GM18858 (cell line): ENCODE results near the gene IRAK3.
"Not testable (repeated sequence)": the region's sequence is repeated elsewhere in the genome, so short reads cannot be mapped to it uniquely, and the experiment has no call there.

Experiments used
- ATAC-seq: cut with Tn5 transposase; IDR thresholded peaks from one replicate; pipeline ENCODE4 v1.9.1; 2021; ENCODE audit not compliant: unreplicated experiment

Gene IRAK3

GRCh38 chr12:66170606-66171005 is 18.4 kb upstream of the IRAK3 start:
- no peak for ATAC-seq

GRCh38 chr12:66174391-66175325 is 14.4 kb upstream of the IRAK3 start:
- ATAC-seq, result not testable (repeated sequence)

GRCh38 chr12:66176105-66176900 is 12.7 kb upstream of the IRAK3 start:
- no peak for ATAC-seq

GRCh38 chr12:66182956-66183355 is 6.1 kb upstream of the IRAK3 start:
- no peak for ATAC-seq

- not testable (repeated sequence) for ATAC-seq
These were observed 4.2 kb upstream of the IRAK3 start for GRCh38 chr12:66184822-66185221.

- ATAC-seq, result no peak
These were observed 2.0 kb upstream of the IRAK3 start for GRCh38 chr12:66187036-66187435.

- ATAC-seq, result no peak
These were observed 1.2 kb upstream of the IRAK3 start for GRCh38 chr12:66187821-66188220.

GRCh38 chr12:66189486-66189843 is 451 bp downstream of the IRAK3 start:
- no peak for ATAC-seq

- no peak for ATAC-seq
These were observed 875 bp downstream of the IRAK3 start for GRCh38 chr12:66189889-66190288.

GRCh38 chr12:66190519-66191370 is 1.7 kb downstream of the IRAK3 start:
- peak; percentile 24 for ATAC-seq

GRCh38 chr12:66191547-66192126 is 2.6 kb downstream of the IRAK3 start:
- ATAC-seq, result no peak

GRCh38 chr12:66194122-66194521 is 5.1 kb downstream of the IRAK3 start:
- ATAC-seq, result no peak

- no peak for ATAC-seq
These were observed 6.2 kb downstream of the IRAK3 start for GRCh38 chr12:66195242-66195641.

GRCh38 chr12:66196806-66197205 is 7.8 kb downstream of the IRAK3 start:
- peak; percentile 91 for ATAC-seq

GRCh38 chr12:66197495-66197921 is 8.5 kb downstream of the IRAK3 start:
- ATAC-seq, result no peak

- ATAC-seq, result no peak
These were observed 10.1 kb downstream of the IRAK3 start for GRCh38 chr12:66199141-66199540.

- ATAC-seq, result no peak
These were observed 11.0 kb downstream of the IRAK3 start for GRCh38 chr12:66199831-66200509.

GRCh38 chr12:66203820-66204219 is 14.8 kb downstream of the IRAK3 start:
- ATAC-seq, result peak; percentile 68

GRCh38 chr12:66206141-66206540 is 17.1 kb downstream of the IRAK3 start:
- no peak for ATAC-seq

- ATAC-seq, result no peak
These were observed 21.8 kb downstream of the IRAK3 start for GRCh38 chr12:66210840-66211239.
